IgD-negative memory B cell (primary cell): Measurements from ENCODE around the gene KRTAP4-16. TPM values are rescaled to one million over a fixed set of nuclear protein-coding genes. Genes with fewer than 3 reads are reported as not detected.
A peak's percentile ranks its signal among the peaks of the same experiment; 100 is the strongest.
"Not testable (repeated sequence)": the region's sequence is repeated elsewhere in the genome, so short reads cannot be mapped to it uniquely, and the experiment has no call there.

Experiments
- H3K27ac Mint-ChIP-seq, 3 donors: one replicate each; pipeline ENCODE4 v1.8.0; 2020 to 2022; ENCODE audit warnings: mild to moderate bottlenecking in 3 of 3, mixed read lengths in 3 of 3, moderate library complexity in 1 of 3
- H3K27me3 Mint-ChIP-seq: one replicate; pipeline ENCODE4 v1.8.0; 2021; ENCODE audit warnings: mixed read lengths
- H3K36me3 Mint-ChIP-seq: one replicate; pipeline ENCODE4 v1.8.0; 2020; ENCODE audit warnings: mild to moderate bottlenecking, mixed read lengths
- H3K4me1 Mint-ChIP-seq, 3 donors: one replicate each; pipeline ENCODE4 v1.8.0; 2020 to 2022; ENCODE audit warnings: mixed read lengths in 3 of 3, mild to moderate bottlenecking in 1 of 3
- H3K4me3 Mint-ChIP-seq, 4 donors: one replicate each; pipeline ENCODE4 v1.8.0; 2020 to 2022; ENCODE audit warnings: mild to moderate bottlenecking in 4 of 4, mixed read lengths in 4 of 4, moderate library complexity in 3 of 4
- H3K9me3 Mint-ChIP-seq, 3 donors: one replicate each; pipeline ENCODE4 v1.8.0; 2020 to 2021; ENCODE audit warnings: mixed read lengths in 3 of 3, mild to moderate bottlenecking in 1 of 3
- polyA plus RNA-seq: library from polyadenylated mRNA; unstranded; fragments of 300-500 nt; fragmentation: Illumina TruSeq; gene quantifications from one replicate; pipeline ENCODE4 v1.2.3, GENCODE V29; 2021

The KRTAP4-16 gene
- polyA plus RNA-seq: not detected

GRCh38 chr17:41101586-41102259 lies at the start of gene KRTAP4-16:
KRTAP4-16 (minus strand) TSS chr17:41102209; CDS start chr17:41102209, 0 bp downstream.
- Mint-ChIP-seq H3K4me1 (peaks cover 0 to 12% (median 9%) of the 10 kb centered on the region in 3 donors), H3K9me3 (peaks cover 0 to 3% (median 0%) of the 10 kb centered on the region in 3 donors), H3K27ac (no peak within 1 kb of the TSS), H3K36me3 (no peaks in the 10 kb centered on the region), H3K4me3 (no peak within 1 kb of the TSS), H3K27me3 (peaks cover 23% of the 10 kb centered on the region)

GRCh38 chr17:41151525-41151924 lies 49.5 kb upstream of the KRTAP4-16 start:
- Mint-ChIP-seq H3K27me3 (peaks cover 12% of the 10 kb centered on the region), H3K4me3 (no peak overlapping the region), H3K9me3 (peaks cover 0 to 2% (median 1%) of the 10 kb centered on the region in 3 donors), H3K36me3 (no peaks in the 10 kb centered on the region), H3K4me1 (peaks cover 0 to 3% (median 0%) of the 10 kb centered on the region in 3 donors), H3K27ac (no peak overlapping the region)

- Mint-ChIP-seq H3K36me3 (no peaks in the 10 kb centered on the region), H3K9me3 (peaks cover 0 to 1% (median 0%) of the 10 kb centered on the region in 3 donors), H3K4me3 (no peak overlapping the region), H3K27ac (no peak overlapping the region), H3K27me3 (peaks cover 10% of the 10 kb centered on the region), H3K4me1 (peaks cover 0 to 3% (median 0%) of the 10 kb centered on the region in 3 donors)
These were observed 48.0 kb upstream of the KRTAP4-16 start for GRCh38 chr17:41150026-41150425.

DNA sequence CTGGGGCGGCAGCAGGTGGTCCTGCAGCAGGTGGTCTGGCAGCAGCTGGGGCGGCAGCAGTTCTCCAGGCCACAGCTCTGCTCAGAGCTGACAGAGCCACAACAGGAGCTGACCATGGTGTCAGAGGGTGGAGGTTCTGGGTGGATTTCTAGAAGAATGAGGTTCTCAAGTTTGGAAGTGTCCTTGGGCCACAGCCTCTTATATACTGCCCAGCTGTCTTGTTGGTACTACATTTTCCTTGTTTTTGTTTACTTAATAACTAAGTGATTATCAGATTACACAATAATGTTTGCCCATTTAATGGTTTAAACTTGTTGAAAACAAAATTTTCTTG lies 47.6 kb upstream of the KRTAP4-16 start, which contains the start of gene KRTAP4-5:
Gene KRTAP4-5, minus strand, starts transcription at position 174 of the 334 bp plus-strand sequence. Its CDS starts 58 bp downstream, at position 116.
- Mint-ChIP-seq H3K27me3 (peaks cover 7% of the 10 kb centered on the region), H3K27ac (no peak within 1 kb of the TSS), H3K4me1 (peaks cover 0 to 3% (median 0%) of the 10 kb centered on the region in 3 donors), H3K4me3 (no peak within 1 kb of the TSS), H3K9me3 (peaks cover 0 to 1% (median 0%) of the 10 kb centered on the region in 3 donors), H3K36me3 (no peaks in the 10 kb centered on the region)

DNA sequence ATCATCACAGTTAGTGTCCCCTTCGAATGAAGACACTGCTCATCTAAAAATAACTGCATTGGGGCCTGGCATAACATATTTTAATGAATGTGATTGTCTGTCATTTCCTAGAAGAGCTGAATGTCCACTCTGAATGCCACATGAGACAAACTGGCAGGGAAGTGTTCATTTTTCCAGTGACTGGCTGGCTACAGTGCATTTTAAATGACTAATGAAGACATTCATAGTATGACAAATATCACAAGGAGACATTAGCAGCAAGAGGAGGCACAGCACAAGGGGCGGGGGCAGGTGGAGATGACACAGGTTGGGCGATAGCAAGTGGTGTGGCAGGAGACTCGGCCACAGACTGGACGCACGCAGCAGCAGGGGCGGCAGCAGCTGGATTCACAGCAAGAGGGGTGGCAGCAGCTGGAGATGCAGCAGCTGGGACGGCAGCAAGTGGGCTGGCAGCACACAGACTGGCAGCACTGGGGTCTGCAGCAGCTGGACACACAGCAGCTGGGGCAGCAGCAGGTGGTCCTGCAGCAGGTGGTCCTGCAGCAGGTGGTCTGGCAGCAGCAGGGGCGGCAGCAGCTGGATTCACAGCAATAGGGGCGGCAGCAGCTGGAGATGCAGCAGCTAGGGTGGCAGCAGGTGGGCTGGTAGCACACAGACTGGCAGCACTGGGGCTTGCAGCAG lies 47.1 kb upstream of the KRTAP4-16 start:
- not testable (repeated sequence) for H3K4me1 Mint-ChIP-seq, H3K27me3 Mint-ChIP-seq, H3K36me3 Mint-ChIP-seq, H3K27ac Mint-ChIP-seq, H3K4me3 Mint-ChIP-seq, H3K9me3 Mint-ChIP-seq

- H3K4me3 Mint-ChIP-seq: no peak overlapping the region
- H3K9me3 Mint-ChIP-seq: peaks cover 3 to 14% (median 5%) of the 10 kb centered on the region in 3 donors
- peaks cover 0 to 5% (median 3%) of the 10 kb centered on the region in 3 donors for H3K4me1 Mint-ChIP-seq
- no peak overlapping the region for H3K27ac Mint-ChIP-seq
- peaks cover 3% of the 10 kb centered on the region for H3K27me3 Mint-ChIP-seq
- H3K36me3 Mint-ChIP-seq: no peaks in the 10 kb centered on the region
These were observed 45.7 kb upstream of the KRTAP4-16 start for GRCh38 chr17:41147531-41148204.

GRCh38 chr17:41145261-41145660 lies 43.3 kb upstream of the KRTAP4-16 start:
- Mint-ChIP-seq H3K4me1 (peaks cover 0 to 8% (median 4%) of the 10 kb centered on the region in 3 donors), H3K27me3 (peaks cover 5% of the 10 kb centered on the region), H3K27ac (no peak overlapping the region), H3K36me3 (no peaks in the 10 kb centered on the region), H3K4me3 (no peak overlapping the region), H3K9me3 (peaks cover 5 to 24% (median 7%) of the 10 kb centered on the region in 3 donors)

DNA sequence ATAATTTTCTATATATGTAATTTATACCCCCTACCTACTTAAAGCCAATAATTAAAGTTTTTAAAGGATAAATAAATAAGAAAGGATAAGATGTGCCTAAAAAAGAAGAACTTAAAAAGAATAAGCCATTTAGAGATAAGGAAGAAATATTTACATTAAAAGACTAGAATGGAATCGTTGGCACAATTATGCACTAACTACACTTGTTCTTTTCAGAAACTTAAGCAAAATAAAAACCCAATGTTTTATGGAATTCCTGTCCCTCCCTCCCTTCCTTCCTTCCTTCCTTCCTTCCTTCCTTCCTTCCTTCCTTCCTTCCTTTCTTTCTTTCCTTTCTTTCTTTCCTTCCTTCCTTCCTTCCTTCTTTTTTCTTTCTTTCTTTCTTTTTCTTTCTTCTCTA lies 42.8 kb upstream of the KRTAP4-16 start:
- H3K36me3 Mint-ChIP-seq: no peaks in the 10 kb centered on the region
- peaks cover 0 to 8% (median 4%) of the 10 kb centered on the region in 3 donors for H3K4me1 Mint-ChIP-seq
- H3K9me3 Mint-ChIP-seq: peaks cover 5 to 24% (median 7%) of the 10 kb centered on the region in 3 donors
- H3K27ac Mint-ChIP-seq: no peak overlapping the region
- H3K4me3 Mint-ChIP-seq: no peak overlapping the region
- H3K27me3 Mint-ChIP-seq: peaks cover 5% of the 10 kb centered on the region

DNA sequence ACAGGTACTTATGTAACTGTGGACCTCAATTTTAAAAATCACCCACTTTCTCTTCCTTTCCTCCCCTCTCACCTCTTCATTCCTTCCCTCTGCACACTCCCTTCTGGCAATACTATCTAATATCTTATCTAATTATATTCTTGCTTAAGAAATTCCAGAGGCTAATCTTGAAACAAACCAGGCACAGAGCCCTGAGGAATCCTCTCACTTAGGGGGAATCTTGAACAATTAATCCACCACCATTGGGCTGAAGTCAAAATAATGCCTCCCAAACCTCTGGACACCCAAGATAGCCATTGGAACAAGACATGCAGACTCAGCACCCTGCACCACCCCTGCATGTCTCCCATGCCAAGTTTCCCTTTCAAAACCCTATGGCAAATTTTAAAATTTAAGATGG lies 39.4 kb upstream of the KRTAP4-16 start:
- Mint-ChIP-seq H3K4me1 (peaks cover 1 to 7% (median 4%) of the 10 kb centered on the region in 3 donors), H3K9me3 (peaks cover 11 to 32% (median 11%) of the 10 kb centered on the region in 3 donors), H3K36me3 (no peaks in the 10 kb centered on the region), H3K27me3 (peaks cover 3% of the 10 kb centered on the region), H3K27ac (no peak overlapping the region), H3K4me3 (no peak overlapping the region)

DNA sequence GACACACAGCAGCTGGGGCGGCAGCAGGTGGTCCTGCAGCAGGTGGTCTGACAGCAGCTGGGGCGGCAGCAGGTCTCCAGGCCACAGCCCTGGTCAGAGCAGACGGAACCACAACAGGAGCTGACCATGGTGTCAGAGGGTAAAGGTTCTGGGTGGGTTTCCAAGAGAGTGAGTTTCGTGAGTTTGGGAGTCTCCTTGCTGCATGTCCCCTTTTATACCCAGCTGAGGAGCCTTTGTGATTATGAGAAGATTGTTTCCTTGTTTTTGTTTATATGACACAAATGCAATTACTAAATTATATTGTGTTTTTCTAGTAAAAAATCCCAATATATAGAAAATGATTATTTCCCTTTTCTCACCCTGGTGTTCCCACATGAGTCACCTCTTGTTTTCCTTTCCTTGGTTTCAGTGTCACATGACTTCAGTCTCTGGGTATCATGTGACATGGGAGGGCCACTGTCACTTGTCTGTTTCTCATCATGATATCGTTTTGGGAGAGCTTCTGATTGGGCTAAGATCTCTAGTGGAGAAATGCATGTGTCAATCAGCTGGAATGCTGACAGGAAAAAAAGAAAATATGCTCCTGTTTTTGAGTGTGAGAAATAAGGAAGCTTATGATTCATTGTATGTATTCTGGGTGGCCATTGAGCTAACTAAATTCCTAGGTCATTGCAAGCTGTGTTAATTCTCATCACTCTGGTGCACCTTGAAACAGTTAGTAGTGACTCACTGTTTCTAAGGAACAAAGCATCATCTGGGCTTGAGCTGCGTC lies 38.5 kb upstream of the KRTAP4-16 start, which contains the start of gene KRTAP4-6:
Gene KRTAP4-6, minus strand, starts transcription at position 185 of the 772 bp plus-strand sequence. Its CDS starts 57 bp downstream, at position 128.
- H3K4me1 Mint-ChIP-seq: peaks cover 1 to 7% (median 4%) of the 10 kb centered on the region in 3 donors
- H3K27ac Mint-ChIP-seq: no peak within 1 kb of the TSS
- H3K27me3 Mint-ChIP-seq: peaks cover 3% of the 10 kb centered on the region
- H3K9me3 Mint-ChIP-seq: peaks cover 11 to 32% (median 11%) of the 10 kb centered on the region in 3 donors
- no peaks in the 10 kb centered on the region for H3K36me3 Mint-ChIP-seq
- H3K4me3 Mint-ChIP-seq: peak within 1 kb of the TSS in 1 of 4 donors; percentile 1

- Mint-ChIP-seq H3K4me3 (peak overlapping the region in 1 of 4 donors; percentile 1), H3K9me3 (peaks cover 11 to 32% (median 11%) of the 10 kb centered on the region in 3 donors)
- not testable (repeated sequence) for H3K27ac Mint-ChIP-seq, H3K36me3 Mint-ChIP-seq, H3K27me3 Mint-ChIP-seq, H3K4me1 Mint-ChIP-seq
These were observed 37.9 kb upstream of the KRTAP4-16 start for GRCh38 chr17:41139865-41140264.

- H3K36me3 Mint-ChIP-seq: no peaks in the 10 kb centered on the region
- no peaks in the 10 kb centered on the region for H3K27me3 Mint-ChIP-seq
- H3K4me3 Mint-ChIP-seq: no peak overlapping the region
- H3K4me1 Mint-ChIP-seq: peaks cover 0 to 26% (median 22%) of the 10 kb centered on the region in 3 donors
- H3K27ac Mint-ChIP-seq: peak overlapping the region in 1 of 3 donors; percentile 57
- H3K9me3 Mint-ChIP-seq: peaks cover 5 to 8% (median 5%) of the 10 kb centered on the region in 3 donors
These were observed 32.1 kb upstream of the KRTAP4-16 start for GRCh38 chr17:41133880-41134735.

DNA sequence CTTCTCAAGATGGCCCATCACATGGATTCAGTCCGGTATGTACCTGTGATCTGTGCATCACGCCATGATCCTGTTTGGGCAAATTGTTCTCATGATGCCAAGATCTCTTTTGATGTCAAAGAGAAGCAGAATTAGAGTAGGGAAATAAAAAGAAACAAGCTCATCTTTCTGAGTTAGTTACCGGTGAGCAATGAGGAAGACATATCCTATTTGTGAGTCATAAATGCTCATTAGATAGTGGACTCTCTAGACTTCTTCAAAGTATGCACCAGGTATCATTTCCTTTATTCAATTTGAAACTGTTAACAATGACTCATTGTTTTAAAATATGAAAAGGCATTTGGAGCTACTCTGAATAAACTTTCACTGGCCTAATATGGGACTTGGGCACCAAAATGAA lies 30.0 kb upstream of the KRTAP4-16 start:
- no peaks in the 10 kb centered on the region for H3K27me3 Mint-ChIP-seq
- peaks cover 1 to 9% (median 3%) of the 10 kb centered on the region in 3 donors for H3K9me3 Mint-ChIP-seq
- no peak overlapping the region for H3K4me3 Mint-ChIP-seq
- H3K27ac Mint-ChIP-seq: no peak overlapping the region
- H3K4me1 Mint-ChIP-seq: peaks cover 0 to 29% (median 28%) of the 10 kb centered on the region in 3 donors
- no peaks in the 10 kb centered on the region for H3K36me3 Mint-ChIP-seq
